Activated CD8-positive, alpha-beta memory T cell treated with anti-CD3 and anti-CD28 coated beads for 1 hour (primary cell): ENCODE measurements around the gene UNC5A.

ENCODE experiments used
- DNase-seq, 2 donors: peaks; one replicate each; pipeline ENCODE4 v3.0.0-alpha.2; 2020; ENCODE audit warnings: low read depth in 1 of 2; ENCODE audit errors: extremely low read depth in 1 of 2

The UNC5A gene

GRCh38 chr5:176781638-176782570 is 28.5 kb upstream of the UNC5A start:
- no peak for DNase-seq

- DNase-seq, result no peak
Observed at GRCh38 chr5:176784218-176785165, 25.9 kb upstream of the UNC5A start.

DNA sequence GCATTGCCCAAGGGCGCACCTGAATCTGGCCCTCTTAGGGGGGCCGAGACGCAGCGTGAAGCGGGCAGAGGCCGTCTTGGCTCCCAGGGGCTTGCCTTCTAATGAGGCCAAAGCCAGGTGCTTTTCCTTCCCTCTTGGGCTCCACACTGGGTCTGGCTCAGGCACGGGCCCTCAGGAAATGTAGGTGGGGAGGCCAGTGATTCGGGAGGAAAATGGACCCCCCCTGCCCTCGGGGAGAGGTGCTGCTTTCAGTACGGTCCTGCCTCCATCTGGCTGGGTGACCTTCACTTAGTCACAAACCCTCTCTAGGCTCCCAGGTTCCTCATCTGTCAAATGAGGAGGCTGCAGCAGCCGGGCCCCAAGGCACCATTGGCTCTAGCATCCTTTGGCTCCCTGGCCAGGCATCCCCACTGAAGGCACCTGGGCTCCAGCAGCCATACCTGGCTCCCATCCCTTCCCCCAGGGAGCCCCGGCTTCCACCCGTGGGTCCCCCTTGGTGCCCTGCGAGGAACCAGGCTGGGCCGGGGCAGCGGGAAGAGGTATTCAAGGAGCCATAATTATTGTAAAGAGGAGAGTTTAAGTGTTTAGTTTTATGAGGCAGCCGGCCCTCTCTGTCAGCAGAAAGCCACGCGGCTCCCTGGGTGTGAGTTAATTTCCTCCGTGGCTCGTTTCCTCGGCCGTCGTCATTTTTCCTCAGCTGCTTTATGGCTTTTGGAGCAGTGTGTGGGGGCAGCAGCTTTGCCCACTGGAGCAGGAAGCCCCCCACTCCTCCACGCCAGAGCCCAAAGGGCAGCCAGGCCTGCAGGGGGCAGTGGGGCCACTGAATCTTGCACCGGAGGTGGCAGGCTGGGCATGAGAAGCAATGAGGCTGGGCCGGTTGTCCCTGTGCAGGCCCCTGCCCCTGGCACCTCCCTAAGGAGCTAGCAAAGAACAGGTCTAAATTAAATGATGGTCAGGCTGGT is 24.9 kb upstream of the UNC5A start:
- no peak for DNase-seq

- DNase-seq, result no peak
Observed at GRCh38 chr5:176787676-176788075, 22.7 kb upstream of the UNC5A start.

- no peak for DNase-seq
Observed at GRCh38 chr5:176788091-176788490, 22.3 kb upstream of the UNC5A start.

- no peak for DNase-seq
Observed at GRCh38 chr5:176788941-176789872, 21.2 kb upstream of the UNC5A start.

DNA sequence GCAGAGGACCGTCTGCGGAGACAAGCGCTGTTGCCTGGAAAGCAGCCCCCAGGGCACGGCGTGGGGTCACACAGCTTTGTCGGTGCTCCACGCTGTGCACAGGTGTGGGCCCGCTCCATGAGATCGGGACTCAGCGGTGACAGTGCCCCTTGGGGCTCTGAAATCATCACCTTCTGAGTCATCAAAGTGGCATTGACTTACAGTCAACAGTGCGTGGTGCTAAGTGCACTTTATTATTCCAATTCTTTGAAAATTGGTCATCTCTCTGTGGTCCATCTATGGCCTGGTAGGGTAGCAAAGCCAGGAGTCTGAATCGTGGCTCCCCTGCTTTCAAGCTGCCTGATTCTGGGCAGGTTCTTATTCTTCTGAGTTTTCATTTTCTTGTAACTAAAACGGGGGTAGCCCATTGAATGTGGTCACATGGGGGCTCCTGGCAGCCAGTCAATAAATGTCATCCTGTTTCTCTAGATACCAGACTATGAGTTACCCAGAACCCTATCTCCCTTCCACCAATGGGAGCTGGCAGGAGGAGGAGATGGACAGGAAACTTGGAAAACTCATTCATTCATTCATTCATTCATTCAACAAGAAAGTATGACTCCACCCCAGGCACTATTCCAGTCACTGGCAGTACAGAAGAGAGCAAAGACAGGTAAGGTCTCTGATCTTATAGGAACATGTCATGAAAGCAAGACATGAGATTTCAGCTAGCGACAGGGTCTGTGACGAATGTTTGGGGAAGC is 20.3 kb upstream of the UNC5A start:
- DNase-seq, result no peak

- DNase-seq, result no peak
Observed at GRCh38 chr5:176790941-176791340, 19.4 kb upstream of the UNC5A start.

DNA sequence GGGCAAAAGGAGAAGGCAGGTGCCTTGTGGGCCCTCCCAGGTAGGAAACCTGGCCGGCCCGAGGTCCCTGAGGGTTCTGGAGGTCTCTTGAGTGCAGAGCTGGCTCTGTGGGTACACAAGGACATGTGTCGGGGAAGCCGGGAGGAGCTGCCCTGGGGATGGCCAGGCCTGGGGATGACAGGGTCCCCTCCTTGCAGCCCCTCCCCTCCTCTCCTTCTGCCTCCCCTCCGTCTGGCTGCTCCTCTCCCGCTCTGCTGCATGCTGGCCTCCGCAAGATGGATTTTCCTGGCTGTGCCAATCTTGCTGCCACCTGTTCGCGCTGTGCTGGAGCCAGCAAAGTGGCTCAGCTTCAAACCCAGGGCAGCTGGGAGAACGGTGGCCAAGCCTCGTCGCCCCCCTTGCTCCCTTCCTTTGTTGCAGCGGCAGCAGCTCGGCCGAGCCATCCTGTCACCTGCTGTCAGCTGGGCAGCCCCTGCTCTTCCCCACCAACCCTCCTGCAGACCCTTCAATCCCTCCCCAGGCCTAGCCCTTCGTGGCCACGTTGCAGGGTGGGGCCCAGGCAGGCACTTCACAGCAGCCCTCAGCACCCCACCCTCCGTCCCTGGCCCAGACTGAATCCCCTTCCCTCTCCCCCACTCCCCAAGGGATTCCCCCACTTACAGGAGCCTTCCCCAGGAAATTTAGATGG is 17.6 kb upstream of the UNC5A start:
- DNase-seq, result no peak

DNA sequence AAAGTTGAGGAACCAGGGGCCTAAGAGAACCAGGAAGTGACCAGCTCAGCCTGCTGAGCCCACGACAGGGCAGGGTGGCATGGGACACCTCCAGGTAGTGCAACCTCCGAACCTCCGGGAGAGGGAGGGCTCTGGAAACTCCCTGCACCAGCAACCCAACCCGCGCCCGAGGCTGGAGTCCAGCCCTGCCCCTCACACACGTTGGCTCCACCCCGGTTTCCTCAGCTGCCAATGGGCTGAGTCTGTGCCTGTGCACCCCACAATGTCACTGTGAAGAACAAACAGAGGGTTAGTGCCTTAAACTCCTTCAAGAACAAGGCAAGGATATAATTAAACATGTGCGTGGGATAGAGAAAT is 17.0 kb upstream of the UNC5A start:
- no peak for DNase-seq

GRCh38 chr5:176793736-176794135 is 16.6 kb upstream of the UNC5A start:
- no peak for DNase-seq

DNA sequence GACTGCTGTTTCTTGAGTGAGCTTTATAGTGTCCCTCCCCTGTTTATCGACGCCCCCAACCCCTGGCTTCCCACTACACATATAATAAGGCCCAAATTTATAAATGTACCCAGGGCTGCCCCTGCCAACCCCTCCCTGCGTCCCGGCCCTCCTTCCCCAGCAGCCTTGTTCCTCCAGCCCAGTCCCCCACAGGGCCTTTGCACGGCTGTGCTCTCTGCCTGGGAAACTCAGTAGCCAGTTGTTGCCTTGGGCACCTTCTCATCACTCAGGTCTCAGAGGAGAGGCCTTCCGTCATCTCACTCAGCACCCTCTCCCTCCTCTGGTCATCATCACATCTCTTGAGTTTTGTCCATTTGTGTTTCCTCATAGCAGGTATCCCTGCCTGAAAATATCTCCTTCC is 15.8 kb upstream of the UNC5A start:
- no peak for DNase-seq

GRCh38 chr5:176796411-176796810 is 13.9 kb upstream of the UNC5A start:
- DNase-seq, result no peak

- DNase-seq, result no peak
Observed at GRCh38 chr5:176796970-176797369, 13.4 kb upstream of the UNC5A start.

DNA sequence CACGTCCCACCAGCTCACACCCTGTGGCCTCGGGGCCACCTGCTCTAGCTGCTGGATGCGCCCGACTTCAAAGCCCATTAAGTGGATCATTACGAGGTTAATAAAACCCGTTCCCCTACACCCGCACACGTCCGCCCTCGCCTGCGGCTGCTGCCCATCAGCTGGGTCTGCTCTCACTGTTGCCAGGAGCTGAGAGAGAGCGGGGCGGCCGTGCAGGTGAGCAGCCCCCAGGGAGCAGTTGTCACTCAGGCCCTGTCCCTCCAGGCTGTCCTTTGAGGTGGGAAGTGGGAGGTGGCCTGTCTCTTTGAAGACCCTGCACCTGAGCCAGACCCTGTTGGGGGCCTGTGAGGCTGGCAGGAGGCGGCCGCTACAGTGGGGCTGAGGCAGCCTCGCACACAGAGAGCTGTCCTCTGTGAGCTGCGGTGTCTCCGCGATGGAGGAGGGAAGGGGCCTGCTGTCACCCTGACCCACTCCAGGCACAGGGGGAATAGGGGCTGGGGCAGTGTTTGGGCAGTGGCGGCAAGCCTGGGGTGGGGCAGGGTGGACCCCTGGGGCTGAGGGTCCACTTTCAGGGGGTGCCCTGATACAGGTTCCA is 12.8 kb upstream of the UNC5A start:
- no peak for DNase-seq

GRCh38 chr5:176798086-176798876 is 12.1 kb upstream of the UNC5A start:
- DNase-seq, result no peak

- DNase-seq, result no peak
Observed at GRCh38 chr5:176798949-176799348, 11.4 kb upstream of the UNC5A start.
